ENCODE measurements around the gene FOXJ1.
A peak's percentile ranks its signal among the peaks of the same experiment; 100 is the strongest.

DNA sequence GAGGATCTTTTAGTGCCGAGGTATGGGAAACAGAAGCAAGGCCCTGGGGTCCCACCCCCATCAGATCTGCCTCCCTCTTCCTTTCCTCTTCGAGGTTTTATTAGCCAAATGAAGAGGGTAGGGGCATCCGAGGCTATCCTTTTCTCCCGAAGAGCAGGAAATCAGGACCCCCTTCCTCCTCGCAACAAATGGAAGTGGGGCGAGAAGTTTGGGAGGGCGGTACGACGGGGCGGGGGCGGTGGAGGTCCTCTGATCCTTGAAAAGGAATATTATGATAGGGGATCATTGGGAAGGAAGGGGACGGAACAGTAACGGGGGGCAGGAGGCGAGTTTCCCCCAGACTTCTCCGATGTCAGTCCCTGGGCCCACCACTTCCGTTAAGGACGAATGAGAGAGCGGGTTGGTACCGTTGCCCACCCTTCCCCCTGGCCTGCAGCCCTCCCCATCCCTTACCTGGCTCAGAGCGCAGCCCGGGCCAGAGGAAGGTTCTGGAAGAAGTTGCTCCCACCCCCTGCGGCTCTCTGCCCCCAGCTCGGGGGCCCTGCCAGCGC lies 309 bp downstream of the FOXJ1 start:
- TF ChIP-seq EZH2 (IDR thresholded peaks at IDR 0.05; ENCODE audit: insufficient read depth, poor library complexity, severe bottlenecking) (peak; percentile 94), EZH2phosphoT487 (IDR thresholded peaks at IDR 0.05; ENCODE audit: insufficient read depth, low read depth) (0 out of 2 replicates have a peak, but pooled peaks have one; percentile 44)

Data from GM23248 (cell line).